ENCODE measurements around the gene INPP4A.

GRCh38 chr2:98565941-98566340 is 121.3 kb downstream of the INPP4A start:
- no peak for TF ChIP-seq ZNF785 (tag by site-specific recombination; IDR thresholded peaks at IDR 0.05)
- TF ChIP-seq CTCF (tag by site-specific recombination; IDR thresholded peaks at IDR 0.05): no peak
- TF ChIP-seq ZNF600 (tag by site-specific recombination; IDR thresholded peaks at IDR 0.05): no peak
- no peak for TF ChIP-seq GLIS2 (tag by site-specific recombination; IDR thresholded peaks at IDR 0.05)
- TF ChIP-seq RBAK (tag by site-specific recombination; IDR thresholded peaks at IDR 0.05): no peak
- no peak for TF ChIP-seq ZNF48 (tag by site-specific recombination; IDR thresholded peaks at IDR 0.05)

Data from HEK293 (cell line).